H7 (cell line): ENCODE measurements around the gene FSTL4. TPM values are rescaled to one million over a fixed set of nuclear protein-coding genes. Genes with fewer than 3 reads are reported as not detected.
A peak's percentile ranks its signal among the peaks of the same experiment; 100 is the strongest.

Source experiments
- DNase-seq: peaks from one replicate; pipeline ENCODE4 v3.0.0; 2012
- H3K27me3 ChIP-seq: 2 replicates; pipeline ENCODE4 v1.6.0; 2011; ENCODE audit warnings: mild to moderate bottlenecking, low read length; ENCODE audit not compliant: control insufficient read depth, insufficient read depth
- H3K36me3 ChIP-seq: replicated peaks from 2 replicates; pipeline ENCODE4 v1.5.1; 2011; ENCODE audit warnings: low read length; ENCODE audit not compliant: control insufficient read depth, insufficient read depth
- H3K4me3 ChIP-seq: 2 replicates; pipeline ENCODE4 v1.5.1; 2011; ENCODE audit warnings: low read depth, mild to moderate bottlenecking, control low read depth, low read length, moderate library complexity; ENCODE audit not compliant: insufficient read depth
- total RNA-seq: library from RNA; depleted of rRNA; stranded (reverse); fragments of >200 nt; shearing (Covaris generic); gene quantifications from 2 replicates; pipeline ENCODE4 v1.2.3, GENCODE V29; 2014

FSTL4 gene
- total RNA-seq, 1 experiment from 2014 or later = 2.4 TPM

- H3K27me3 ChIP-seq = no peaks in the 10 kb centered on the region
- no peak overlapping the region for H3K4me3 ChIP-seq
- no peaks in the 10 kb centered on the region for H3K36me3 ChIP-seq
- DNase-seq = no peak
These were observed 322.5 kb downstream of the FSTL4 start for GRCh38 chr5:133289686-133290367.

DNA sequence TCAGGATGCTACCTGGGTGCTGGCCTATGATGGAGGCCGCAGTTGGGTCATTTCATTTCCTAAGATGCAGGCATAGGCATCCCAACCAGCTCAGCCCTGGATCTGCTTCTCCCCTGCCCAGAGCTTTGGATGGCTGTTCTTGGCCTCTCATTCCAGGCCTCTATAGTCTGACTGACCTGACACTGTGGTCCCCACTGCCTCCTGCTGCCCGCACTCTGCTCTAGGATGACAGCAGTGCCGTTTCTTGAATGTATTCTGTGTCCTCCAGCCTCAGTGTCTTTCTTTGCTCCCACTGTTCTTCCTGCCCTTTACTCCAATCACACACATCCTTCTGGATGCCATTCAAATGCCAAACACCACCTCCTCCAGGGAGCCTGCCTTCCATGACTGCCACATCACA, 324.8 kb downstream of the FSTL4 start:
- no peaks in the 10 kb centered on the region for H3K27me3 ChIP-seq
- H3K4me3 ChIP-seq = no peak overlapping the region
- H3K36me3 ChIP-seq = no peaks in the 10 kb centered on the region
- peak; percentile 80 for DNase-seq

- Histone ChIP-seq H3K4me3 (no peak overlapping the region), H3K27me3 (no peaks in the 10 kb centered on the region)
- no peak for DNase-seq
These were observed 325.9 kb downstream of the FSTL4 start for GRCh38 chr5:133286483-133286882.

DNA sequence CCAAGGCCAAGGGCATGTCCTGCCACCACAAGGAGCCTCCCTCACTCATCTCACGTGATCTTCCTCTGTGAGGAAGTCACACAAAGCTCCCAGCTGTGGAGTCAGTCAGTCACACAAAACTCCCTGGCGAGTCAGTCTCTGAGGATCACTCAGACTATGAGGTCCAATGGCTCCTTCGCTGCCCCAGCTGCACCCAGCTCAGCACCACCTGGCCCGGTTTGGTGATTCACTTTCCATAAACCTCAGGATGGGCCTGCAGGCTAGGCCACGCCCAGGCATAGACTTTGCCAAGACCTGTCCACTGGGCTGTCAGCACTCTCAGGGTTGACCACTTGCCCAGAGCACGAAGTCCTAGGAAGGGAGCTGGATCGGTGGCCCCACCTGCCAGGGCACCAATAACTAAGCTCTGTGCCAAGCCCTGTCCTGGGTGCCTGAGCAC, 326.7 kb downstream of the FSTL4 start:
- Histone ChIP-seq H3K36me3 (no peaks in the 10 kb centered on the region), H3K4me3 (no peak overlapping the region), H3K27me3 (no peaks in the 10 kb centered on the region)
- no peak for DNase-seq

More at GRCh38 chr5:133286483-133286882, 325.9 kb downstream of the FSTL4 start:
- no peaks in the 10 kb centered on the region for H3K36me3 ChIP-seq

DNA sequence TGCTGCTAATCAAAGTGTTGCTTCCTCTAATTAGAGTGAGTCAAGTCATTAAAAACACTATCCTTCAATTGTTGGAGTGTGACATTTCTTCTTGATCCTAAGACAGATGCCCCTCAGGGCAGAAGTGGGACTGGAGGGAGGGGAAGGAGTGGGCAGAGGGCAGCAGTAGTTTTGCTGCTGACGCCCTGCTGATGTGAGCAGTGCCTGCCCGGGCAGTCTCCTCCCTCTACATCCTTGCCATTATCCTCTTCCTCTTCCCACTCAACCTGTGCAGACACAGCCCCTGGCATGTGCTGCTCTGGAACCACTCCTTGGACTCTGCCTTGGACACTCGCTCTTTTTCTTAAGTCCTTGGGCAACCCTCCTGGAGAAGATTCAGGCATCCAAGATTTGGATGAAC, 328.0 kb downstream of the FSTL4 start:
- no peak for DNase-seq

GRCh38 chr5:133278317-133278716, 334.0 kb downstream of the FSTL4 start:
- no peak for DNase-seq
- H3K4me3 ChIP-seq = no peak overlapping the region
- H3K27me3 ChIP-seq = no peaks in the 10 kb centered on the region
- no peaks in the 10 kb centered on the region for H3K36me3 ChIP-seq

More for the DNA sequence above, 328.0 kb downstream of the FSTL4 start:
- no peaks in the 10 kb centered on the region for H3K36me3 ChIP-seq
- H3K27me3 ChIP-seq = no peaks in the 10 kb centered on the region
- no peak overlapping the region for H3K4me3 ChIP-seq

DNA sequence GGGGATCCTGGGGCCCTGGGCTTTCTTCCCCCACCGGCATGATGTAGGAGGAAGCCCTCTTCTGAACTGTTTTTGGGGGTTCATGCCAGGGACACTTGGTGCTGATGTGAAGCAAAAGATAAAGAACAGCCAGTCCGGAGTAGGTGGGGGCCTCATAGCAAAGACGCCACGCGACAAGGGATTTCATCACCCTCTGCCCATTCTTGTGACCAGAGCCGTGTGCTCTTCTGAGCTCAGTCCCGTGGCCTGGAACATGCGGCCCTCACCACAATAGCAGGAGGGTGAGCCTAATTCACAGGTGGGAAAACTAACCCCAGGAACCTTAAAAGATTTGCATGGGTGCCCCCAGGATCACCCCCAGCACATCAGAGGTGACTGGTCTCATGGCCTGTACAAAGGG, 334.6 kb downstream of the FSTL4 start:
- no peak for DNase-seq
- no peaks in the 10 kb centered on the region for H3K36me3 ChIP-seq
- H3K4me3 ChIP-seq = no peak overlapping the region
- H3K27me3 ChIP-seq = no peaks in the 10 kb centered on the region

- no peak for DNase-seq
- Histone ChIP-seq H3K4me3 (no peak overlapping the region), H3K27me3 (no peaks in the 10 kb centered on the region), H3K36me3 (no peaks in the 10 kb centered on the region)
These were observed 336.2 kb downstream of the FSTL4 start for GRCh38 chr5:133276171-133276570.

GRCh38 chr5:133275631-133276030, 336.7 kb downstream of the FSTL4 start:
- no peak for DNase-seq
- H3K36me3 ChIP-seq = no peaks in the 10 kb centered on the region
- H3K4me3 ChIP-seq = no peak overlapping the region
- H3K27me3 ChIP-seq = no peaks in the 10 kb centered on the region

GRCh38 chr5:133274597-133274935, 337.8 kb downstream of the FSTL4 start:
- no peaks in the 10 kb centered on the region for H3K27me3 ChIP-seq
- H3K4me3 ChIP-seq = no peak overlapping the region
- peak; percentile 69 for DNase-seq
- no peaks in the 10 kb centered on the region for H3K36me3 ChIP-seq

DNA sequence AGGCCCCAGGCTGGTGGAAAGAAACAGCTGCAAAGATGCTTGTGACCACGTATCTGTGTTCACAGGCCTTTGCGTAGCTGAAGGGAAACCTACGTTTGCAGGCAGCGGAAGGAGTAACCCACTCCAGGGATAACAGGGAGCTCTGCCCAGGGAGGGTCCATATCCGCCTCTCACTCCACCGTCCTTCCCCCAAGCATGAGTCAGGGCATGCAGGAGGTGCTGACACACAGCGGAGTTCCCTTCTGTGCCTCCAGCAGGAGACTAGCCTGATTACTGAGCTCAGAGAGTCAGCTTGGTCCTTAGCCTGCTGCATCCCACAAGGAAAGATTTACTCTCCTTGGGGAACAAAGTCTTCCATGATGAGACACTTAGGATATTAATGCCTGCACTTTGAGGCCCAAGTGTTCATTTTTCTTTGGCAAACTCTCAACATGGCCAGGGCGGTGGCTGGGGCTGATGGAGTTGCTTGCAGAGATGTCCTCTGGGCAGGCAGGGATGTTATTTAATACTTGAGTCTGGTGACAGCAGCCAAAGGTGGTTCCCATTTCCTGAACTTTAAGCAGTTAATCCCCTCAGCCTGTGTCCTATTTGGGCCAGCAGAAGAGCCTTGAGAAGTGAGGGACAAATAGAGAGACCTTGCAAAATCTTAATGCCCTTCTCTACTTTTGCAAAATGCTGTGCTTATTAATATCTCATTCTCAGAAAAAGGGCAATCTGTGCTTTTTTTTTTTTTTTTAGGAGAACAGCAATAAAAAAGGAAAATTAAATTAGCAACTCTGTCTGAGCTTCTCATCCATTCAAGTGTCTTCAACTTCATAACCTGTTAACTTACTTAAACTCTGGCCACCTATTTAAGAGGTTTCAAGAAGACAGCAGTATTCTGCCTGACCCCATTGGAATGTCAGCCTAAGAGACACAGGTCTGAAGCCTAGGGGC, 338.4 kb downstream of the FSTL4 start:
- no peaks in the 10 kb centered on the region for H3K36me3 ChIP-seq
- H3K4me3 ChIP-seq = no peak overlapping the region
- H3K27me3 ChIP-seq = no peaks in the 10 kb centered on the region
- DNase-seq = no peak

DNA sequence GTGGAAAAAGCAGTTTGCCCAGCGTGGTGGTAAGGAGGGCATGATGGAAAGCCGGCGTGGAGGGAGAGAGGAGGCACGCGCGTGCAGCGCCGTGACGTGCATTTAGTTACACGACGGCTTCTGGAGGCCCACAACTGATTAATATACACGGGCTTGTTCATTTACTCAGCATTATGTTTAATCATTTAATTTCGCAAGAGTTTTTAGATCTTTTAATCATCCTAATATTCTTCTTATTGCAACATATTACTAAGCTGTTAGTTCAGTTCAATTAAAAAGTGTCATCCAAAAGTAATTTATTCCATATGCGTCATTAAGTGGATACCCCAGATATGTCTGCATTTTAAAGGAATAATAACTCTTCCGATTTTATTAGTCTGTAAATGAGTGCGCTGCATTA, 340.0 kb downstream of the FSTL4 start:
- DNase-seq = no peak
- no peaks in the 10 kb centered on the region for H3K36me3 ChIP-seq
- no peaks in the 10 kb centered on the region for H3K27me3 ChIP-seq
- no peak overlapping the region for H3K4me3 ChIP-seq

DNA sequence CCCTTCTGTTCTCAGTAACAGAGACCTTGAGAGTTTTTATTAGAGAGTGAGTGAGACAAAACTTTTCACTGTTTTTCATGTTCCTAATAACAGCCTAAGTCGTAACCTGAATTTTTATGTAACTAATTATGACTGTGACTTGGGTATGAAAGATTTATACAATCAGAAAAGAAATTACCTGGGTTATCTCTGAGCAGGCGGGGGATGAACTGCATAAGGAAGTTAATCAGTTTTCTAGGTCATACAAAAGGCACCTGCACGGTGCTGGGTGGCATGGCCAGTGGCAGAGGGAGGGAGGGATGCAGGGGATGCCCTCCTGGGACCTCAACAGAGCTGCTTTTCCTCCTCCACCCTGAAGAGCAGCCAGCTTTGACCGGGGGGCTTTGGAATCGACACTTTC, 340.7 kb downstream of the FSTL4 start:
- DNase-seq = no peak
- H3K4me3 ChIP-seq = no peak overlapping the region
- H3K27me3 ChIP-seq = no peaks in the 10 kb centered on the region
- H3K36me3 ChIP-seq = no peaks in the 10 kb centered on the region

DNA sequence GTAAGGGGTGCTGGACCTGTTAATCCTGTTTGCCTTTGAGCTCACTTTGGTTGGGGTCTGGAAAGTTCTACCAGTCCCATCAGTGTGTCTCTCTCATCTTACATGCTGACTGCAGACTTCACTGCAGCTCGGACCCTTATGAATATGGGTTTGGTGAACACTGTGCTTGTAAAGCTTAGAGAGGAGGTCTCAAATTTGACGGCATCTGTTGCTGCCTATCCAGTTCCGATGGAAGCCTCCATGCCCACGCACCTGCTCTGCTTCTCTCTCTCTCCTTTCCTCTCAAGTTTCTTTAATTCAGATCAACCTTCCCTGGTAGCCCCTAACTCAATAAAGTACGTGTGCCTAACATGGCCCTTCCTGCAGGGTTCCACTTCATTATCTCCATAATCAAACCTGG, 342.6 kb downstream of the FSTL4 start:
- no peaks in the 10 kb centered on the region for H3K36me3 ChIP-seq
- H3K4me3 ChIP-seq = no peak overlapping the region

GRCh38 chr5:133267601-133268000, 344.7 kb downstream of the FSTL4 start:
- Histone ChIP-seq H3K36me3 (no peaks in the 10 kb centered on the region), H3K27me3 (no peaks in the 10 kb centered on the region), H3K4me3 (no peak overlapping the region)
- no peak for DNase-seq

More for the DNA sequence above, 342.6 kb downstream of the FSTL4 start:
- no peak for DNase-seq
- no peaks in the 10 kb centered on the region for H3K27me3 ChIP-seq
